ENCODE measurements around the gene PFN3.

DNA sequence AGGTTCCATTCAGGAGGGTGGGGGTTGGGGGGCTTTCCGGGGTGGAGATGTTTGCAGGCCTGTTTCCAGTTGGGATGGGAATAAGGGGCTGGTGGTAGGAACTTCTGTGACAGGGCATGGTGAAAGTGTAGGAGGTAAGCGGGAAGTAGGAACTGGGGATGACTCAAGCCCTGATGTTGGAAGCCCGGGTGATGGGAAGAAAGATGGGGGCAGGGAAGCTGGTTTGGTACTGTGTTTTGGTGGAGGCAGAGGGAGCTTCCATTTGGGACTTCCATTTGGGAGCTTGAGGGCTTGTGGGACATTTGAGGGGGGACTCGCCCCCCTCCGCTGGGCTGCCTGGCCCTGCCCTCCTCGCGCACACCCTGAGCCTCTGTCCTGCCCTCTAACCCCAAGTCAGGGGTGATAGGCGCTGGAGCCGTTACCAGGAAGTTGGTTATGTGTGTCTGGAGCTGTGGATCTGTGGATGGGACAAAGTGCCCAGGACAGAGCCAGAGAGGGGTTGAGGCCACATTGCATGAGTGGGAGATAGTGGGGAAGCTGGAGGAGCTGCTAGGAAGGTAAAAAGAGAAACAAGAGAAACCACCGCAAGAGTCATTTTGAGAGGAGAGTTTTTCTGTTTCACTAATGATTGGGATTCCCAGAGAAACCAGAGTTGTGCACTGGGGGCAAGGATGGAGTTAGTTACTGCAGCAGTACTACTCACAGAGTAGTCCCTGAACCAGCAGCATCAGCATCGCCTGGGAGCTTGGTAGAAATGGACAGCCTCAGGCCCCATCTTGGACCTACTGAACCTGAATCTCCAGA, 36.1 kb downstream of the PFN3 start:
- TF ChIP-seq, protein P1, sequence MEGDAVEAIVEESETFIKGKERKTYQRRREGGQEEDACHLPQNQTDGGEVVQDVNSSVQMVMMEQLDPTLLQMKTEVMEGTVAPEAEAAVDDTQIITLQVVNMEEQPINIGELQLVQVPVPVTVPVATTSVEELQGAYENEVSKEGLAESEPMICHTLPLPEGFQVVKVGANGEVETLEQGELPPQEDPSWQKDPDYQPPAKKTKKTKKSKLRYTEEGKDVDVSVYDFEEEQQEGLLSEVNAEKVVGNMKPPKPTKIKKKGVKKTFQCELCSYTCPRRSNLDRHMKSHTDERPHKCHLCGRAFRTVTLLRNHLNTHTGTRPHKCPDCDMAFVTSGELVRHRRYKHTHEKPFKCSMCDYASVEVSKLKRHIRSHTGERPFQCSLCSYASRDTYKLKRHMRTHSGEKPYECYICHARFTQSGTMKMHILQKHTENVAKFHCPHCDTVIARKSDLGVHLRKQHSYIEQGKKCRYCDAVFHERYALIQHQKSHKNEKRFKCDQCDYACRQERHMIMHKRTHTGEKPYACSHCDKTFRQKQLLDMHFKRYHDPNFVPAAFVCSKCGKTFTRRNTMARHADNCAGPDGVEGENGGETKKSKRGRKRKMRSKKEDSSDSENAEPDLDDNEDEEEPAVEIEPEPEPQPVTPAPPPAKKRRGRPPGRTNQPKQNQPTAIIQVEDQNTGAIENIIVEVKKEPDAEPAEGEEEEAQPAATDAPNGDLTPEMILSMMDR (IDR thresholded peaks at IDR 0.05 in 4 of 5, conservative IDR thresholded peaks at IDR 0.05 in 1 of 5), result no peak
- no peak for TF ChIP-seq POLR2A (IDR thresholded peaks at IDR 0.05)
